ENCODE data around the gene GALNT14. TPM values are rescaled to one million over a fixed set of nuclear protein-coding genes. Genes with fewer than 3 reads are reported as not detected.

The GALNT14 gene
- total RNA-seq, 1 experiment from 2014 or later, result 5.9 TPM

- DNase-seq (ENCODE audit: low read depth, low spot score), result no peak
- in situ Hi-C loops (cut with HindIII; ENCODE audit: low pct_unique_long_range_greater_than_20kb, low sequenced_read_pairs), result no loop called here
Observed at GRCh38 chr2:30950339-30950738, 187.9 kb downstream of the GALNT14 start.

GRCh38 chr2:30949435-30949834 is 188.8 kb downstream of the GALNT14 start:
- in situ Hi-C loops (cut with HindIII; ENCODE audit: low pct_unique_long_range_greater_than_20kb, low sequenced_read_pairs), result no loop called here
- DNase-seq (ENCODE audit: low read depth, low spot score), result no peak

- no peak for DNase-seq (ENCODE audit: low read depth, low spot score)
- in situ Hi-C loops (cut with HindIII; ENCODE audit: low pct_unique_long_range_greater_than_20kb, low sequenced_read_pairs), result no loop called here
Observed at GRCh38 chr2:30948857-30949256, 189.4 kb downstream of the GALNT14 start.

- no peak for DNase-seq (ENCODE audit: low read depth, low spot score)
- in situ Hi-C loops (cut with HindIII; ENCODE audit: low pct_unique_long_range_greater_than_20kb, low sequenced_read_pairs), result no loop called here
Observed at GRCh38 chr2:30948130-30948529, 190.1 kb downstream of the GALNT14 start.

GRCh38 chr2:30947686-30948085 is 190.6 kb downstream of the GALNT14 start:
- in situ Hi-C loops (cut with HindIII; ENCODE audit: low pct_unique_long_range_greater_than_20kb, low sequenced_read_pairs), result no loop called here
- DNase-seq (ENCODE audit: low read depth, low spot score), result no peak

- in situ Hi-C loops (cut with HindIII; ENCODE audit: low pct_unique_long_range_greater_than_20kb, low sequenced_read_pairs), result no loop called here
- DNase-seq (ENCODE audit: low read depth, low spot score), result no peak
Observed at GRCh38 chr2:30942419-30942818, 195.8 kb downstream of the GALNT14 start.

GRCh38 chr2:30940839-30941238 is 197.4 kb downstream of the GALNT14 start:
- no peak for DNase-seq (ENCODE audit: low read depth, low spot score)
- in situ Hi-C loops (cut with HindIII; ENCODE audit: low pct_unique_long_range_greater_than_20kb, low sequenced_read_pairs), result no loop called here

GRCh38 chr2:30939364-30939763 is 198.9 kb downstream of the GALNT14 start:
- in situ Hi-C loops (cut with HindIII; ENCODE audit: low pct_unique_long_range_greater_than_20kb, low sequenced_read_pairs), result no loop called here
- DNase-seq (ENCODE audit: low read depth, low spot score), result no peak

GRCh38 chr2:30938196-30938595 is 200.0 kb downstream of the GALNT14 start:
- in situ Hi-C loops (cut with HindIII; ENCODE audit: low pct_unique_long_range_greater_than_20kb, low sequenced_read_pairs), result no loop called here

GRCh38 chr2:30936977-30937376 is 201.3 kb downstream of the GALNT14 start:
- in situ Hi-C loops (cut with HindIII; ENCODE audit: low pct_unique_long_range_greater_than_20kb, low sequenced_read_pairs), result no loop called here
- DNase-seq (ENCODE audit: low read depth, low spot score), result no peak

More at GRCh38 chr2:30938196-30938595, 200.0 kb downstream of the GALNT14 start:
- DNase-seq (ENCODE audit: low read depth, low spot score), result no peak

GRCh38 chr2:30935795-30936194 is 202.4 kb downstream of the GALNT14 start:
- DNase-seq (ENCODE audit: low read depth, low spot score), result no peak
- in situ Hi-C loops (cut with HindIII; ENCODE audit: low pct_unique_long_range_greater_than_20kb, low sequenced_read_pairs), result no loop called here

GRCh38 chr2:30934066-30934465 is 204.2 kb downstream of the GALNT14 start:
- in situ Hi-C loops (cut with HindIII; ENCODE audit: low pct_unique_long_range_greater_than_20kb, low sequenced_read_pairs), result no loop called here
- no peak for DNase-seq (ENCODE audit: low read depth, low spot score)

GRCh38 chr2:30933496-30933895 is 204.7 kb downstream of the GALNT14 start:
- DNase-seq (ENCODE audit: low read depth, low spot score), result no peak
- in situ Hi-C loops (cut with HindIII; ENCODE audit: low pct_unique_long_range_greater_than_20kb, low sequenced_read_pairs), result no loop called here

GRCh38 chr2:30932870-30933269 is 205.4 kb downstream of the GALNT14 start:
- in situ Hi-C loops (cut with HindIII; ENCODE audit: low pct_unique_long_range_greater_than_20kb, low sequenced_read_pairs), result no loop called here
- no peak for DNase-seq (ENCODE audit: low read depth, low spot score)

- in situ Hi-C loops (cut with HindIII; ENCODE audit: low pct_unique_long_range_greater_than_20kb, low sequenced_read_pairs), result no loop called here
- DNase-seq (ENCODE audit: low read depth, low spot score), result no peak
Observed at GRCh38 chr2:30931841-30932407, 206.3 kb downstream of the GALNT14 start.

- DNase-seq (ENCODE audit: low read depth, low spot score), result no peak
- in situ Hi-C loops (cut with HindIII; ENCODE audit: low pct_unique_long_range_greater_than_20kb, low sequenced_read_pairs), result no loop called here
Observed at GRCh38 chr2:30930716-30931115, 207.5 kb downstream of the GALNT14 start.

- in situ Hi-C loops (cut with HindIII; ENCODE audit: low pct_unique_long_range_greater_than_20kb, low sequenced_read_pairs), result no loop called here
- no peak for DNase-seq (ENCODE audit: low read depth, low spot score)
Observed at GRCh38 chr2:30927465-30928075, 210.7 kb downstream of the GALNT14 start.

- no peak for DNase-seq (ENCODE audit: low read depth, low spot score)
- in situ Hi-C loops (cut with HindIII; ENCODE audit: low pct_unique_long_range_greater_than_20kb, low sequenced_read_pairs), result no loop called here
Observed at GRCh38 chr2:30926606-30927005, 211.6 kb downstream of the GALNT14 start.

- DNase-seq (ENCODE audit: low read depth, low spot score), result no peak
- in situ Hi-C loops (cut with HindIII; ENCODE audit: low pct_unique_long_range_greater_than_20kb, low sequenced_read_pairs), result no loop called here
Observed at GRCh38 chr2:30923623-30924022, 214.6 kb downstream of the GALNT14 start.

GRCh38 chr2:30920511-30920910 is 217.7 kb downstream of the GALNT14 start:
- in situ Hi-C loops (cut with HindIII; ENCODE audit: low pct_unique_long_range_greater_than_20kb, low sequenced_read_pairs), result no loop called here
- no peak for DNase-seq (ENCODE audit: low read depth, low spot score)
